CD4-positive, alpha-beta T cell treated with Interleukin-2 at 100 ng/mL for 4 hours (primary cell): ENCODE measurements around the gene MUC5B.
"Not testable (repeated sequence)": the region's sequence is repeated elsewhere in the genome, so short reads cannot be mapped to it uniquely, and the experiment has no call there.

ENCODE experiments used
- DNase-seq: peaks from one replicate; pipeline ENCODE4 v3.0.0-alpha.2; 2020; ENCODE audit warnings: low spot score

The MUC5B gene

DNA sequence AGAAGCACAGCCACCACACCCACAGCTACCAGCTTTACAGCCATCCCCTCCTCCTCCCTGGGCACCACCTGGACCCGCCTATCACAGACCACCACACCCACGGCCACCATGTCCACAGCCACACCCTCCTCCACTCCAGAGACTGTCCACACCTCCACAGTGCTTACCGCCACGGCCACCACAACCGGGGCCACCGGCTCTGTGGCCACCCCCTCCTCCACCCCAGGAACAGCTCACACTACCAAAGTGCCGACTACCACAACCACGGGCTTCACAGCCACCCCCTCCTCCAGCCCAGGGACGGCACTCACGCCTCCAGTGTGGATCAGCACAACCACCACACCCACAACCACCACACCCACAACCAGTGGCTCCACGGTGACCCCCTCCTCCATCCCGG is 27.5 kb downstream of the MUC5B start:
- DNase-seq, result not testable (repeated sequence)

DNA sequence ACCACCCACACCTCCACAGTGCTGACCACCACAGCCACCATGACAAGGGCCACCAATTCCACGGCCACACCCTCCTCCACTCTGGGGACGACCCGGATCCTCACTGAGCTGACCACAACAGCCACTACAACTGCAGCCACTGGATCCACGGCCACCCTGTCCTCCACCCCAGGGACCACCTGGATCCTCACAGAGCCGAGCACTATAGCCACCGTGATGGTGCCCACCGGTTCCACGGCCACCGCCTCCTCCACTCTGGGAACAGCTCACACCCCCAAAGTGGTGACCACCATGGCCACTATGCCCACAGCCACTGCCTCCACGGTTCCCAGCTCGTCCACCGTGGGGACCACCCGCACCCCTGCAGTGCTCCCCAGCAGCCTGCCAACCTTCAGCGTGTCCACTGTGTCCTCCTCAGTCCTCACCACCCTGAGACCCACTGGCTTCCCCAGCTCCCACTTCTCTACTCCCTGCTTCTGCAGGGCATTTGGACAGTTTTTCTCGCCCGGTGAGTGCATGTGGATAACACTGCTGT is 28.4 kb downstream of the MUC5B start:
- DNase-seq, result no peak

DNA sequence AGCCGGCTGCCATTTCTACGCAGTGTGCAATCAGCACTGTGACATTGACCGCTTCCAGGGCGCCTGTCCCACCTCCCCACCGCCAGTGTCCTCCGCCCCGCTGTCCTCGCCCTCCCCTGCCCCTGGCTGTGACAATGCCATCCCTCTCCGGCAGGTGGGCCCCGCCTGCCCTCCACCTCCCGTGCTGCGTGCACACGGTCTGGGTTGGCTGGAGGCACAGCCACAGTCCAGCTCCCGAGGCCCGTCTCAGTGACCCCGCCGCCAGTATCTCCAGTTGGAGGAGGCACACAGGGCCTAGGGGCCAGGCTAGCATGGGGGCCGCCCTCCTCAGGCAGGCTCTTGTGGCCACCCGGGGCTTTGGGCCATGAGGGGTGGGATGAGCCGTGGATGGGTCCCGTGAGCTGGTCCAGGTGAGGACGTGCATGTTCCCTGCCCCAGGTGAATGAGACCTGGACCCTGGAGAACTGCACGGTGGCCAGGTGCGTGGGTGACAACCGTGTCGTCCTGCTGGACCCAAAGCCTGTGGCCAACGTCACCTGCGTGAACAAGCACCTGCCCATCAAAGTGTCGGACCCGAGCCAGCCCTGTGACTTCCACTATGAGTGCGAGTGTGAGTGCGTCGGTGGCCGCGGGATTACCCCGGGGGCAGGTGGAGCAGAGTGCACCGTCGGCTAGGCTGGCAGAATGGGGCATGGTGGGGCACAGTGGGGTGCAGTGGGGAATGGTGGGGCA is 29.7 kb downstream of the MUC5B start:
- DNase-seq, result no peak

DNA sequence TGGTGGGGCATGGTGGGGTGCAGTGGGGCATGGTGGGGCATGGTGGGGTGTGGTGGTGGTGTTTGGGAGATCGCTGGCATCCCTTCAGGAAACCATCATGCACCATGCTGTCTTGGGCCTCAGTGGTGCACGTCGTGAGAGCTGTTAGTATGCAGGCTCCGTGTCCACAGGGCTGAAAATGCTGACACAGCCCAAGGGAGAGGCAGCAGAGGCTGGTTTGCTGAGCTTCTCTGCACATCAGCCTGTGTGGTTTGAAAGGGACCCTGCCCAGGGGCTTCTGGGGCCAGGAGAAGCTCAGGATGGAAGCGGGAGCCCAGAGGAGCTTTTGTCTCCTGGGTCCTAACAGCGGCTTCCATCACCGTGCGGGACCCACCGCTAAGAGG is 30.2 kb downstream of the MUC5B start:
- DNase-seq, result no peak

DNA sequence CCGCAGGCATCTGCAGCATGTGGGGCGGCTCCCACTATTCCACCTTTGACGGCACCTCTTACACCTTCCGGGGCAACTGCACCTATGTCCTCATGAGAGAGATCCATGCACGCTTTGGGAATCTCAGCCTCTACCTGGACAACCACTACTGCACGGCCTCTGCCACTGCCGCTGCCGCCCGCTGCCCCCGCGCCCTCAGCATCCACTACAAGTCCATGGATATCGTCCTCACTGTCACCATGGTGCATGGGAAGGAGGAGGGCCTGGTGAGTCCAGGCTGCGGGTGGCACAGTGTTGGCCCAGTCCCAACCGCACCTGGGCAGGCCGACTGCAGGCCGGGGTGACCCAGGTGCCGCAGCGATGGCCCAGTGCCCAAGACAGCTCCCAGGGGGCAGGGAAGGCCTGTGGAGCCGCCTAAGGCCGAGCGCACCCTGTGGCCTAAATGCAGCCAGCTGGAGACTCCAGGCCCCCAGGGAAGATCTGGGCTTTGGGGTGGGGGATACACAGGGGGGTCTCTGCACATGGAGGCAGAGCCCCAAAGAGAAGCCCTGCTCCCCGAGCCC is 31.3 kb downstream of the MUC5B start:
- DNase-seq, result no peak

DNA sequence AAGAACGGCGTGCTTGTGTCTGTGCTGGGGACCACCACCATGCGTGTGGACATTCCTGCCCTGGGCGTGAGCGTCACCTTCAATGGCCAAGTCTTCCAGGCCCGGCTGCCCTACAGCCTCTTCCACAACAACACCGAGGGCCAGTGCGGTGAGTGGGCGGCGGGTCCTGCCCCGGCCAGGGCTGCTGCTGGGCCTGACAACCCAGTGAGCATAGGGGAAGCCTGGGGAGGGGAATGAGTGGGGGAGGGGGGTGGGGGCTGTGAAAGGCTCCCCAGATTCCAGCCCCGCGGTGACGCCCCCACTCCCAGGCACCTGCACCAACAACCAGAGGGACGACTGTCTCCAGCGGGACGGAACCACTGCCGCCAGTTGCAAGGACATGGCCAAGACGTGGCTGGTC is 31.9 kb downstream of the MUC5B start:
- DNase-seq, result no peak

DNA sequence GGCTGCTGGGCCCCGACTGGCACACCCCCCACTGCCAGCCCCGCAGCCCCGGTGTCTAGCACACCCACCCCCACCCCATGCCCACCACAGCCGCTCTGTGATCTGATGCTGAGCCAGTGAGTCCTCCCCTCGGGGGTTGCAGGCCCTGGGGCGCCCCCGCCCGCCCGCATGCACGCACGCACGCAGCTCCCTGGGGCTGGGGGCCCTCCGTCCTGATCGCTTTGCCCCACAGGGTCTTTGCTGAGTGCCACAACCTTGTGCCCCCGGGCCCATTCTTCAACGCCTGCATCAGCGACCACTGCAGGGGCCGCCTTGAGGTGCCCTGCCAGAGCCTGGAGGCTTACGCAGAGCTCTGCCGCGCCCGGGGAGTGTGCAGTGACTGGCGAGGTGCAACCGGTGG is 32.3 kb downstream of the MUC5B start:
- no peak for DNase-seq

DNA sequence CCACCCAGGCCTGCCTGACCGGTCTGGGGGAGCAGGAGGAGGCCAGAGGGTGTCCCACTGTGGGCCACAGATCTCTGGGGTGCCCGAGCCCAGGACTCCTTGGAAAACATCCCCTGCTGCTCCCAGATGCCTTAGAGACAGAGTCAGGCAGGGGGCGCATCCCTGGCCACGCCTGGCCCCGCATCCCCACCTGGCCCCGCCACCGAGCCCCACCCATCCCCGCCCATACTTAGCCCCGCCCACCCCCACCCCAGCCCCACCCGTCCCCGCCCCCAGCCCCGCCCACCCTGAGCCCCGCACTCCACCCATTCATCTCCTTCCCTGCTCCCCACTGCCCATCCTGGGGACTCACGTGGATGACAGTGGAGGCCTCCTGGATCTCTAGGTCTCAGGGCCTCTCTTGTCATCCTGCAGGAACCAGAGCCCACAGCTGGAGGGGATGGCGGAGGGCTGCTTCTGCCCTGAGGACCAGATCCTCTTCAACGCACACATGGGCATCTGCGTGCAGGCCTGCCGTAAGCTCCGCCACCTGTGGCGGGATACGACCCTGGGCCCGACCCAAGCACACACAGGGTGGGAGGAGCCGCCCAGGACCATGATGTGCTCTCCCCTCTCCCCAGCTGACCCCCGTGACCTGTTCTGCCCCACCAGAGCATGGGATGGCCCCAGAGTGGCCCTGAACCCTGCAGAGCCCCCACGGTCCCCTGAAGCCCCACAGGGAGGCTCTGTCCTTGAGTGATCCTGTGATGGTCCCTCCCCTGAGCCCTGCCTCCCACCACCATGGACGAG is 33.6 kb downstream of the MUC5B start:
- no peak for DNase-seq

DNA sequence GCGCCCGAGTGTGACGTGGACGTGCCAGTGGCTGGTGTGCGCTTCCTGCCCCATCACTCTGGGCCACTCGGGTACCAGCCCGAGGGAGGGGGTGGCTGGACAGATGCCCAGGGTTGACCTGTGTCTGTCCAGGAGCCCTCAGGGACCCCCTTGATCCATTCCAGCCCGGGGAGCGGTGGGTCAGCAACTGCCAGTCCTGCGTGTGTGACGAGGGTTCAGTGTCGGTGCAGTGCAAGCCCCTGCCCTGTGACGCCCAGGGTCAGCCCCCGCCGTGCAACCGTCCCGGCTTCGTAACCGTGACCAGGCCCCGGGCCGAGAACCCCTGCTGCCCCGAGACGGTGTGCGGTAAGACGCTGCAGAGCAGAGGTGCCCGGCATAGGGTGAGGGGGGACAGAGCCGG is 34.5 kb downstream of the MUC5B start:
- DNase-seq, result no peak

DNA sequence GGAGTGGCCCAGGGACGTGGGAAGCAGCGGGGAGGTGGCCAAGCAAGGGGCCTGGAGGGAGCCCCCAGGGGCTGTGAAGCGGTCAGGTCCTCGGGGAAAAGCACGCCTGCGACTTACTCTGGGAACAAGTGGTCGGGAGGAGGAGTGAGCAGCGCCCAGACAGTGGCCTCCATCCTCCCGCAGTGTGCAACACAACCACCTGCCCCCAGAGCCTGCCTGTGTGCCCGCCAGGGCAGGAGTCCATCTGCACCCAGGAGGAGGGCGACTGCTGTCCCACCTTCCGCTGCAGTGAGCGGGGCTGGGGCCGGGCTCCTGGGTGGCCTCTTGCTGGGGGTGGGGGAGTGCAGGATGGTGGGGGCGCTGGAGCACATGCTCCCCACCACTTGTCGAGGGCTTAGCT is 35.0 kb downstream of the MUC5B start:
- DNase-seq, result no peak

DNA sequence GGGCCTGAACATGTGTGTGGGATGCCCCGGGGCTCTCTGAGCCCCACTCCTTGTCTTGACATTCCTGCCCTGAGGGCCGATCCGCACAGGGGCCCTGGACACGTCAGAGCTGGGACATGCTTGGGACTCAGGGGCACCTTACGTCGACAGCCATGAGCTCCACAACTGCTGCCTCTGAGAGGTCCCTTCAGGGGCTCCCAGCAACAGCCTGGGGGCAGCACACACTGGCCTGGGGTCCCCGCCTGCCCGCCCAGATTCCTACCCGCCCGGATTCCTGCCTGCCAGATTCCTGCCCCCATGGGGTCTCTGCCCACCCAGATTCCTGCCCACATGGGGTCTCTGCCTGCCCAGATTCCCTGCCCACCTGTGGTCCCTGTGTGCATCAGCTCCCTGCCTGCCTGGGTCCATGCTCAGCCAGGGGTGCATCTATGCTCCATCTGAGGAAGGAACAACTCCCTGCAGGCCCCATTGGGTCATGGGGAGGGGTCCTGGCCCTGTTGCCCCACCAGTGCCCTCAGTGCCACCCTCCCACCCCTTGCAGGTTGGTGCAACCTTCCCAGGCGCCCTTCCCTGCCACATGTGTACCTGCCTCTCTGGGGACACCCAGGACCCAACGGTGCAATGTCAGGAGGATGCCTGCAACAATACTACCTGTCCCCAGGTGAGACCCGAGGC is 35.7 kb downstream of the MUC5B start:
- no peak for DNase-seq

DNA sequence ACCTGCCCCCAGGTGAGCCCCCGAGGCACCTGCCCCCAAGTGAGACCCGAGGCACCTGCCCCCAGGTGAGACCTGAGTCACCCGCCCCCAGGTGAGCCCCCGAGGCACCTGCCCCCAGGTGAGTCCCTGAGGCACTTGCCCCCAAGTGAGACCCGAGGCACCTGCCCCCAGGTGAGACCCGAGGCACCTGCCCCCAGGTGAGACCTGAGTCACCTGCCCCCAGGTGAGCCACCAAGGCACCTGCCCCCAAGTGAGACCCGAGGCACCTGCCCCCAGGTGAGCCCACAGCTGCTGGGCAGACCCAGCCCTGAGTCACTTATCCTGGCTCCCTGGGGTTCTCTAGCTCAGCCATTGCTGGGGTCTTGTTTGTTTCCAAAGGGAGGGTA is 36.2 kb downstream of the MUC5B start:
- DNase-seq, result no peak

DNA sequence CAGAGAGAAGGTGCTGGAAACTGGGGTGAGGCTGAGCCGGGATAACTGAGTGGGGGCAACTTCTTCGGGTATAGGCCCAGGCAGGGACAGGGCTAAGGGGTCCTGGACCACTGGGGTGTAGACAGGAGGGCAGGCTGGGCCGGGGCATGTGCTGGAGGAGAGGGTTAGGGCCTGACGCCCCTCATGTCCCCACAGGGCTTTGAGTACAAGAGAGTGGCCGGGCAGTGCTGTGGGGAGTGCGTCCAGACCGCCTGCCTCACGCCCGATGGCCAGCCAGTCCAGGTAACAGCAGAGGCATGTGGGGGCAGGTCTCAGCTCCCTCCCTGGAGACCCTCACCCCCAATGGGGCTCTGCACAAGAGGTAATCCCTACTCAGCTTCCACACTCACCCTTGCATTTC is 36.7 kb downstream of the MUC5B start:
- no peak for DNase-seq

DNA sequence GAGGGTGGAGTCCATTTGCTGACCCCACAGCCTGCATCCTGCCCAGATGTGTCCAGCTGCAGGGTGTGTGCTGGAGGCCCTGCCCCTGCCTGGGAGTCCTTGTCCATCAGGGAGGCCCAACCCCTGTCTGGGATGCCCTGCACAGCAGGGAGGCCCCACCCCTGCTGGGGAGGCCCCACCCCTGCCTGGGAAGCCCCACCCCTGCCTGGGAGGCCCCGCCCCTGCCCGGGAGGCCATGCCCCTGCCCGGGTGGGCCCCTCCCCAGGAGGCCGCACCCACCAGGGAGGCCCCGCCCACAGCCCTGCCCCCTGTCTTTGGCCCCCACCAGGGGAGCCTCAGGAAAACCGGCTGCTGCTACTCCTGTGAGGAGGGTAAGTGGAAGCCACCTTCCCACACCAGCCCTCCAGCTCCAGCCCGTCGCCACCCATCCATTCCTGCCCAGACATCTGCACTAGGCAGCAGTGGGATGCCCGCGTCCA is 37.2 kb downstream of the MUC5B start:
- DNase-seq, result peak; percentile 8

DNA sequence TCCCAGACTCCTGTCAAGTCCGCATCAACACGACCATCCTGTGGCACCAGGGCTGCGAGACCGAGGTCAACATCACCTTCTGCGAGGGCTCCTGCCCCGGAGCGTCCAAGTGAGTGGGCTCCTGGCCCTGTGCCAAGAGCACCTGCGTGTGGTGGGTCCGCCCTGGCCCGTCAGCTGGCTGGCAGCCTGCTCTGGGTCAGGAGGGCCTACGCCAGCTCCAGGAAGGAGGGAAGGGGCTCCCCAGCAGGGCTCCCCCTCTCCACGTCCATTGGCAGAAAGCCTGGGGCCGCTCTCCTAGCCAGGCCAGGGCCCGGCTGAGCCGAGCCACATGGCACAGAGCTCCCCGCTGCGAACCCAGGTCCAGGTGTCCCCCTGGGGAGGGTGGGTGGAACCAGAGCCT is 37.8 kb downstream of the MUC5B start:
- no peak for DNase-seq

DNA sequence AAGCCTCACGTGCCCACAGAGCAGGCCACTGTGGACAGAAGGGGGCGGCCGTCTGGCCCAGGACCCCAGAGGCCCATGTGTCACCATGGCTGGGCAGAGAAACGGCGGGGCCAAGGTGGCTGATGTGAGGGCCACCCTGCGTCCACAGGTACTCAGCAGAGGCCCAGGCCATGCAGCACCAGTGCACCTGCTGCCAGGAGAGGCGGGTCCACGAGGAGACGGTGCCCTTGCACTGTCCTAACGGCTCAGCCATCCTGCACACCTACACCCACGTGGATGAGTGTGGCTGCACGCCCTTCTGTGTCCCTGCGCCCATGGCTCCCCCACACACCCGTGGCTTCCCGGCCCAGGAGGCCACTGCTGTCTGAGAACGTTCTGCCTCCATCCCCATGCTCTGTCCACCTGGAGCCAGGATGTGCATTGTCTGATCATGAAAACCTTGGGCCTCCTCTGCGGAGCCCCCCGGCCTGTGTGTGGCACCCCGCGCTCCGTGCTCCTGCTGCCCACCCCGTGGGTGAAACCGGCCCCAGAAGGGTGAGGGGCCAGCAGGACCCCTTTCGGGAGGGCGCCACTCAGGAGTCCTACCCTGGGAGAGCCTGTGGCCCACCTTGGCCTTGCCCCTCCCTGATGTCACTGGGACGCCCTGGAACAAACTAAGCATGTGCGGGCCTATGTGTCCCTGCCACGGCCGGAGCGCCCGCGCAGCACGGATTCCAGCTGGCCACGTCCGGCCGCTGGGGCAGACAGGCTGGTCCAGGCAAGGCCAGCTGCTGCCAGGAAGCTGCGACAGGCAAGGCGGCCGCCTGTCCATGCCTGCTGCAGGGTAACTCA is 38.6 kb downstream of the MUC5B start:
- no peak for DNase-seq

DNA sequence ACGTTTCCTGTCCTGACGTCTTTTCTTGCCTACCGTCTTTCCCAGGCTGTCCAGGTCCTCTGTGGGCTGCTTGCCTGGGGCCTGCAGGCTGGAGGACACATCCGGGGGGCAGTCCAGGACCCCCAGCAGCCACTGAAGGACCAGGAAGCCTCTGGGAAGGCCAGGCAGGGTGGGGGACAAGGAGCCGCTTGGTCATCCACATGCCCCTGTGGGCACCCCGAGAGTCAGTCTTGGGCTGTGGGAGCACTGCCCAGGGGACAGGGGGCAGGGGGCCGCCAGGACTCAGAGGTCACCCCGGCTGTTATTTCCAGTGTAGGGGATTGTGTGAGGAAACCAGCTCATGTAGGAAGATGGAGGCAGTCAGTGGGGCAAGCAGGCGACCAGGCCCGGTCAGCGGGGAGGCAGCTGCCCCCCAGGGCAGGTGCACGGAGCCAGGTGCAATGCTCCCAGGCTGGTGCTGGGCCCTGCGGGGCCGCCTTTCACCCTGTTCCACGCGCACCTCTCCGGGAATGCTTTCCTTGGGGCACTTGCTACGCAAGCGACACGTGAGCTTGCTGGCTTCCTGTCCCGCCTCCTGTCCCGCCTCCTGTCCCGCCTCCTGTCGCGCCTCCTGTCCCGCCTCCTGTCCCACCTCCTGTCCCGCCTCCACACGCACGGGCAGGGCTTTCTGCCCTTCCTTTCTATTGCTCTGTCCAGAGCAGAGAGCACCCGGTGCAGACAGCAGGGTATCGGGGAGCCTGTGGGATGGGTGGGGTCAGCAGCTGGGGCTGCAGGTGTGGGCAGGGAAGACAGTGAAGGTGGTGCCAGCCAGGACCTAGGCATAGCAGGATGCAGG is 39.5 kb downstream of the MUC5B start:
- DNase-seq, result peak; percentile 86

DNA sequence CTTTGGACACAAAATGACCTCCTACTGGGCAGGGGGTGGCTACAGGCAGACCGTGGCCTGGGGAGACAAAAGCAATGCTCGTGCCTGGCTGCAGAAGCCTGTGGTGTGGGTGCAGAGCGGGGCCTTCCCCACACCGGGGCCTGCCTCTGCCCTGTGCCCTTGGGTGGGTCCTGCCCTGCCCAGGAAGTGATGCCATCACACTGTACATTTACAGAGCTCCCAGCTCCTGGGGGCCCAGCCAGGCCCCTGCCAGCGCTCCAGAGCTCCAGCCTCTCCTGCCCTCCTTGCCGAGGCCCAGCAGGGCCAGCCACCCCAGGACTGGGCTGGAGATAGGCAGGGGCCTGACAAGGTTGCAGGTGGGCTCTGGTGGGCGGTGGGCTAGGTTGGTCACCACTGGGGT is 40.1 kb downstream of the MUC5B start:
- DNase-seq, result peak; percentile 5

DNA sequence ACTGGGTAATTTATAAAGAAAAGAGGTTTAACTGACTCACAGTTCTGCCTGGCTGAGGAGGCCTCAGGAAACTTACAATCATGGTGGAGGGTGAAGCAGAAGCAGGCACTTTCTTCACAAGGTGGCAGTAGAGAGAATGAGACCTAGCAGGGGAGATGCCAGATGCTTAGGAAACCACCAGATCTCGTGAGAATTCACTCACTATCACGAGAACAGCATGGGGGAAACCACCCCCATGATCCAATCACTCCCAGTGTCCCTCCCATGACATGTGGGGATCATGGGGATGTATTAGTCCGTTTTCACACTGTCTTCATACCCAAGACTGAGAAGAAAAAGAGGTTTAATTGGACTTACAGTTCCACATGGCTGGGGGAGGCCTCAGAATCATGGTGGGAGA is 41.6 kb downstream of the MUC5B start:
- peak; percentile 63 for DNase-seq

DNA sequence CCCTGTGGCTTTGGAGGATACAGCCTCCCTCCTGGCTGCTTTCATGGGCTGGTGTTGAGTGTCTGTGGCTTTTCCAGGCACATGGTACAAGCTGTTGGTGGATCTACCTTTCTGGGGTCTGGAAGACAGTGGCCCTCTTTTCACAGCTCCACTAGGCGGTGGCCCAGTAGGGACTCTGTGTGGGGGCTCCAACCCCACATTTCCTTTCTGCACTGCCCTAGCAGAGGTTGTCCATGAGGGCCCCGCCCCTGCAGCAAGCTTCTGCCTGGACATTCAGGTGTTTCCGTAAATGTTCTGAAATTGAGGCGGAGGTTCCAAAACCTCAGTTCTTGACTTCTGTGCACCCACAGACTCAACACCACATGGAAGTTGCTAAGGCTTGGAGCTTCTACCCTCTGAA is 42.6 kb downstream of the MUC5B start:
- not testable (repeated sequence) for DNase-seq

DNA sequence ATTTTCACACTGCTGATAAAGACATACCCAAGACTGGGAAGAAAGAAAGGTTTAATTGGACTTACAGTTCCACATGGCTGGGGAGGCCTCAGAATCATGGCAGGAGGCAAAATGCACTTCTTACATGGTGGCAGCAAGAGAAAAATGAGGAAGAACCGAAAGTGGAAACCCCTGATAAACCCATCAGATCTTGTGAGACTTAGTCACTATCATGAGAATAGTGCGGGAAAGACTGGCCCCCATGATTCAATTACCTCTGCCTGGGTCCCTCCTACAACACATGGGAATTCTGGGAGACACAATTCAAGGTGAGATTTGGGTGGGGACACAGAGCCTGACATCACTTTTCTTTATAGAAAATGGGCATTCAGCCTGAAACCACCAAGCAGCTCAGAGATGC is 44.1 kb downstream of the MUC5B start:
- not testable (repeated sequence) for DNase-seq
